Right ventricle myocardium superior (tissue), 1 donor: ENCODE data around the gene MS4A10. TPM values are rescaled to one million over a fixed set of nuclear protein-coding genes. Genes with fewer than 3 reads are reported as not detected.
"Not testable (repeated sequence)": the region's sequence is repeated elsewhere in the genome, so short reads cannot be mapped to it uniquely, and the experiment has no call there.

Experiments
- ATAC-seq: fragments of 200-7000 bp; cut with Tn5 transposase; one replicate; pipeline ENCODE4 v1.9.1; 2020; ENCODE audit warnings: mild to moderate bottlenecking; ENCODE audit not compliant: poor library complexity
- DNase-seq: peaks from one replicate; pipeline ENCODE4 v3.0.0-alpha.2; 2020
- intact Hi-C: fragments of 100-400 bp; cut with DNase I; formaldehyde crosslinking; loops from one replicate; pipeline ENCODE4 v1.11.2; 2022
- long read RNA-seq: library from polyadenylated mRNA; unstranded; transcript quantifications from one replicate; pipeline ENCODE4 v2.0.0, GENCODE V29; 2021
- total RNA-seq: library from RNA; stranded (reverse); fragmentation: NEBNext Ultra II Directional; extraction: Animal tissue kit (Norgen Biotek cat#: 25700); gene quantifications from one replicate; pipeline ENCODE4 v1.2.1, GENCODE V29; 2021
- donor health status: DM: no; HTN: yes; CAD: no; lungs with severe emphysema.

The MS4A10 gene
- not detected for total RNA-seq
- long read RNA-seq = 0 reads

GRCh38 chr11:60785136-60785535, at the start of gene MS4A10:
Gene MS4A10, plus strand, starts transcription at chr11:60785333. Its CDS starts 5,003 bp downstream, at chr11:60790336.
- ATAC-seq (no peak), DNase-seq (no peak)
- intact Hi-C loops = no loop called here

DNA sequence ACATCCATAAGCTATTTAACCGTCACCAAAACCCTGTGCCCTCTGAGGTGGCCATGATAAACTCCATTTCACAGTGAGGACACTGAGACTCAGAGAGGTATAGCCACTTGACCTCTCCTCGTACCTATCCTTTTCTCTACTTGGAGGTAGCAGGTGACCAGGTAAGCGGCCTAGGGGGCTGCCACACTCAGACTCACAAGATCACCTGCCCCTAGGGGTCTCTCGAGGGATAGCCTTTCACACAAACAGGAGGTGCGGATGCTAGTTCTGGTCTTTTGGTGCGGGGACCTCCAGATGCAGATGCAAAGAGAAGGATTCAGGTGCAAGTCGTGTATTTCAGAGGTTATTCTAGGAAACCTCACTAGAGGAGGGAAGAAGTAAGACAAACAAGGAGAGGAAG, 46.0 kb upstream of the MS4A10 start:
- intact Hi-C loops = no loop called here
- no peak for ATAC-seq
- DNase-seq = no peak

DNA sequence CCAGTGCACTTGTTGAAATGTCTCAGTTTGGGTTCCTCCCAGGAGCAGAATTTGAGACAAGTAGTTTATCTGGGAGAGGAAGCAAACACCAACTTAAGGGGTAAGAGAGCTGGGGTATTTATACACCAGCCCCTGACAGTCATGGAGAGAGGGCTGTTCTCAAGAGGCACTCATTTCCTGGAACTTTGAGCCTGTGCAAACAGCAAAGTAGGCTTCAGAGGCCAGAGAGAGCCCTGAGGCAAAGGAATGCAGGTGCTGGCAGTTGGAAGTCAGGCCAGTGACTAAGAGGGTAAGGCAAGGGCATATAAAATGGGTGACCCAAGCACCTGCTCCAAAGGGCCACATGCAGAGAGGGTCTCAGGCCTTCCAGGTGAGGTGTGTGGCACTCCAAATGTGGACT, 44.6 kb upstream of the MS4A10 start:
- ATAC-seq = no peak
- DNase-seq = no peak
- intact Hi-C loops = no loop called here

- no peak for DNase-seq
- intact Hi-C loops = no loop called here
- no peak for ATAC-seq
Observed at GRCh38 chr11:60741421-60741820, 43.7 kb upstream of the MS4A10 start.

DNA sequence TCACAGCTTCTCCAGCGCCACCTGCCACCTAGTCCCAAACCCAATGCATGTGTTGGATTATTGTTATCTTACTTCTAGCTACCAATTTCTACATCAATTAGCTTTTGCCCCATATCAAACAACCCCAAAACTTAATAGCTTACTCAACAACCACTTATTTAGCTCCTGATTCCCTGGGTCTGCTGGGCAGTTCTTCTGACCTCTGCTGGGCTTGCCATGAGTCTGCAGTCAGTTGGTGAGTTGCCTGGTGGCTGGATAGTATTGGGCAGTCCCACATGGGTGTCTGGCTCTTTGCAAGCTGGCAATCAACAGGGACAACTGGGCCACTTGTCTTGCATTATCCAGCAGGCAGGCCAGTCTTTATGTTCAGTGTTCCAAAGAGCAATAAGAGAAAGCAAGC, 42.1 kb upstream of the MS4A10 start:
- intact Hi-C loops = no loop called here
- DNase-seq = no peak
- no peak for ATAC-seq

GRCh38 chr11:60744114-60744513, 41.0 kb upstream of the MS4A10 start:
- no peak for ATAC-seq
- no peak for DNase-seq
- intact Hi-C loops = no loop called here

DNA sequence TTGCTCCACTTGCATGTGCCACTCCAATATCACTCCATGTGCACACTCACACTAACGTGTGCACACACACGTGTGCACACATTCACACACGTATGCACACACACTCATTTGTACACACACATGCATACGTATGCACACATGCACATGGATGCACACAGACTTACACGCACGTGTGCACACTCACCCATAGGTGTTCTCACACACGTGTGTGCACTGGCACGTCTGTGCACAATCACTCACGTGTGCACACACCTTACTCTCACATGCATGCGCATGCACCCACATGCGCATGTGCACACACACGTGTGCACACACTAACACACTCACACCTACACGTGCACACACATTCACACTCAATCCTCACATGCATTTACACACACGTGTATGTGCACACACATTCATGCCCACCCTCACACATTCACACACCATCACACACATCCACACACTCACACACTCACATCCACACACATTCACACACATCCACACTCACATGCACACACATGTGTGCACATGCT, 37.7 kb upstream of the MS4A10 start:
- intact Hi-C loops = no loop called here
- no peak for DNase-seq
- ATAC-seq = no peak

GRCh38 chr11:60748225-60748624, 36.9 kb upstream of the MS4A10 start:
- ATAC-seq (no peak), DNase-seq (no peak)
- intact Hi-C loops = no loop called here

DNA sequence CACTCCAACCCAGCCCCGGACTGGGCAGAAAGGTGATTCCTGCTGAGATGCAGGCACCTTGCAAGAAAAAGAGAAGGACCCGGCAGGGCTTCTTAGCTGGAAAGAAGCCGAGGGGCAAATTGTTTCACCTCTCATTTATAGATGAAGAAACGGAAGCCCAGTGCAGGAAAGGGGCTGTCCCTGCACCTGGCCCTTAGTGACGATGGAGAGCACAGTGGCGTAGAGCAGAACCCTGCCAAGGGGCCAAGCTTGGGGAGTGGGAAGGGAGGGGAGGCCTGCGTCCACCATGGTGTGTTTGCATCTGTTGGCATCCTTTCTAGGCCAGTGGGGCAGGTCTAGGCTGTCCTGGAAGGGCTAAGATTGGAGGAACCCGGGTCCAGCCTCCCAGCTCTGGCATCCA, 36.3 kb upstream of the MS4A10 start:
- DNase-seq (no peak), ATAC-seq (no peak)
- intact Hi-C loops = no loop called here

GRCh38 chr11:60750911-60751310, 34.2 kb upstream of the MS4A10 start:
- intact Hi-C loops = no loop called here
- DNase-seq (no peak), ATAC-seq (no peak)

- DNase-seq (no peak), ATAC-seq (no peak)
- intact Hi-C loops = no loop called here
Observed at GRCh38 chr11:60753309-60753708, 31.8 kb upstream of the MS4A10 start.

- DNase-seq (no peak), ATAC-seq (no peak)
- intact Hi-C loops = no loop called here
Observed at GRCh38 chr11:60754887-60755286, 30.2 kb upstream of the MS4A10 start.

DNA sequence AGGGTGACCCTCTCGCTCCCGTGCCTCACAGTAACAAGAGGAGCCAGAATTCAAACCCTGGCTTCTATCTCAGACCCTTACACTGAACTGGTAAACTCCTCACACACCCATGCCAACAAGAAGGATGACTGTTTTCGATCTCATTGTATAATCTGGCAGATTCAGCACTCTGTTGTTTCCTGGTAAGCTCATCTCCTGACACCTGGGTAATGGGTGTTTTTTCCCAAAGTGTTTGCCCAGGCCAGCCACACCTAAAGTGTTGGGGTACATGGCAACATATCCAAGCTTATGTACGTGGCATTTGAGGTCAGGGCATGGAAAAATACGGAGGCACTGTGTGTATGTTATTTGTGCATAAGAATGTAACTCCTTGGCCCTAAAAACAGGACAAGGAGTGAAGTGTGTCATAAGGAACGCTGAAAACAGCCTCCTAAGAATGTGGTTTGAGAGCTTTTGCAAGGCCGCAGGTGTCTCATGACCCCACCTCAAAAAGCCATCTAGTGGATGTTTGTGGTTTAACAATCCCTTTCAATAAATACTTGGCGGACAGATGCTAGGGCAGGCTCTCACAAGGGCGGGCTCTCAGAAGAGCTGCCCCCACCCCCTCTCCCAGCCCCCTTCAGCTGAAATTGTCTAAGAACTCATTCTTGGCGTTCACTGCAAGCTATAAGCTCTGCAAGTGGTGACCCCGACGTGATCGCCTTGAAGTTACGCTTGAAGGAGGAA, 28.7 kb upstream of the MS4A10 start, which contains the start of gene MS4A15:
Gene MS4A15, plus strand, starts transcription at position 561 of the 726 bp plus-strand sequence. CDS start 6,867 bp downstream, outside the sequence.
- ATAC-seq = no peak
- DNase-seq = no peak
- intact Hi-C loops = no loop called here

DNA sequence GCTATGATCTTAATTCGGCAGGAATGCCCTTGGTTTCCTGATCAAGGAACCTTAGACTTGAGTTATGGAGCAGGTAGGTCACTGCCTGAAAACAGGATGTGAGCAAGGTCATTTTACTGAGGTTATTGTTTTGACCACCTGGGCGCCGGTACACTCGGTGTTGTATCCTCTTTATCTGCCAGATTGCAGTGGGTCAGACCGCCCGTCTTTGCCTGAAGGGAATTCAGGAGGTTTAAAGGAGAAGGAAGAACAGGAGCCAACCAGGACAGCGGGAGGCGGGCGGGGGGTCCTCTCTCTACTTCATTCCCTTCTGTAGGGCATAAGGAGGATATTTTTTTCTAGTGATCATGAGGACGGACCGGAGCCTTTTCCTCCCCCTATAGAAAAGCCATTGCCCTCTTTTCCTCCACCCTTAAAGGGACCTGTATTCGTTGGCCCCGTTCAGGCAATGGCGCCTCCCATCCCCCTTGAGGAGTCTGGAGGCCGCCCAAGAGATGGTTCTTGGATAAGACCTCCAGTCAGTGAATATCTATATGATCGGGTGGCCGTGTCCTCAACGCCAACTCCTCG, 27.8 kb upstream of the MS4A10 start:
- DNase-seq (no peak), ATAC-seq (no peak)
- intact Hi-C loops = no loop called here

DNA sequence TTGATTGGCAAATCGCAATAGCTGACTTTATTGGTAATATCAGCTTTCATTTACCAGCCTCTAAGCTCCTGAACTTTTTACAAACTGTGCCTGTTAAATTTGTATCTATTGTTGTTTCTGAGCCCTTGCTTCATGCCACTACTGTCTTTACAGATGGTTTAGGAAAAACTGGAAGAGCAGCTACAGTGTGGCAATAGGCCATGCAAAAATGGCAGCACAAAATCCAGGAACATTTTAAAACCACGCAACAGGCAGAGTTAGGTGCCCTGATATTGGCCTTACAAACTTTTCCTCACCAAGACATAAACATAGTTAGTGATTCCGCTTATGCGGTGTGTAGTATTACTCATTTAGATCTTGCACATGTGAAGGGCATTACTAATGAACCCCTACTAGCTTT, 26.5 kb upstream of the MS4A10 start:
- ATAC-seq, intact Hi-C loops, DNase-seq: not testable (repeated sequence)

GRCh38 chr11:60759438-60760225, 25.5 kb upstream of the MS4A10 start:
- DNase-seq, ATAC-seq, intact Hi-C loops: not testable (repeated sequence)

DNA sequence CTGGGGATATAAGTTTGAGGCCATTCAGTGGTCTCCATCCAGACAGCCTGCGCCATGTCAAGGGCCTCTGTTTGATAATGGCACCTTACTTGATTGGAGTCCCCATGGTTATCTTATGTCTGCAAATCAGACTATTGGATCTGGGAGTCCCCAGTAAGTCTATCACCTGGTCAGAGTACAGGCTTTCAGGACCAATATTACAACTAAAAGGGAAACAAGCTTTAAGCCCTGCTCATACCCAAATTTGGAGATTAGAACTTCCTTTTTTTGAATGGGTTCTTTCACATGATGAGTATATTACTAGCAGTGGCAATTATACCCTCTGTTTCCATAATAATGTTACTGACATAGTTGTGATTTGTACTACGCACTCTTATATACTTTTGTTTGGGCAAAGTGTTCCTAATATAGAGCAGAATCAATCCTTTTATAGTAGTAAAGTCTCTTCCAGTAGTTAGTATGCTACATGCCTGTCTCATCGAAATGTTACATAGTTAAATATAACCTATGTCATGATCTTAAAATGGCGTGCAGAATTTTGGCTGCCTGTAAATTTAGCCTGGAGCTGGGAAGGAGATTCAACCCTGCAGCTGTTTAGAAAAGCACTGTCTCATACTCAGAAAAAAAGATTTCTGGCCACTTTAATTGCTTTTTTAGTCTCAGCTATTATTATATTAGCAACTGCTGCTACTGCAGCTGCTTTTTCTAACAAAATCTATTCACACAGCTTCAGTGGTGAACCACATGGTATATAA, 23.5 kb upstream of the MS4A10 start:
- DNase-seq = no peak
- ATAC-seq = no peak
- intact Hi-C loops = no loop called here

GRCh38 chr11:60762851-60763691, 22.1 kb upstream of the MS4A10 start:
- DNase-seq (no peak), ATAC-seq (no peak)
- intact Hi-C loops = no loop called here
